A673 (cell line): ENCODE measurements around the gene RAB39B.

Experiments used
- EZH2 ChIP-seq: fragments of 200-600 bp; sonication (generic); IDR thresholded peaks from 2 replicates; pipeline ENCODE4 v1.6.1; 2017; ENCODE audit warnings: borderline replicate concordance, low read depth, mild to moderate bottlenecking, mixed read lengths, antibody characterized with exemption, low read length; ENCODE audit not compliant: poor library complexity, severe bottlenecking
- TF ChIP-seq, protein P1 (sequence below): fragments of 300-800, 200-600 bp; sonication (generic); conservative IDR thresholded peaks from 2 replicates; pipeline ENCODE4 v1.5.1; 2017; ENCODE audit warnings: low read depth, mild to moderate bottlenecking, antibody characterized with exemption, low read length, moderate library complexity, mixed read lengths

DNA sequence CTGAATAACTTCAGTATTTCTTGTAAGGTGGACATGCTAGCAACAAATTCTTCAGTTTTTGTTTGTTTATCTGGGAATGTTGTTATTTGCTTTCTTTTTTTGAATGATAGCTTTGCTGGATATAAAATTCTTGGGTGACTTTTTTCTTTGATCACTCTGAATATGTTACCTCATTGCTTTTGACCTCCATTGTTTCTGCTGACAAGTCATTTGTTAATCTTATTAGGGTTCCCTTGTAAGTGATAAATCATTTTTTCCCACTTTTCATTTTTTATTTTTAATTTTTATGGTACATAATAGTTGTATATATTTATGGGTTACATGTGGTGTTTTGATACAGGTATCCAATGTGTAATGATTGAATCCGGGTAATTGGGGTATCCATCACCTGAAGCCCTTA, 6.7 kb upstream of the RAB39B start:
- TF ChIP-seq, protein P1, sequence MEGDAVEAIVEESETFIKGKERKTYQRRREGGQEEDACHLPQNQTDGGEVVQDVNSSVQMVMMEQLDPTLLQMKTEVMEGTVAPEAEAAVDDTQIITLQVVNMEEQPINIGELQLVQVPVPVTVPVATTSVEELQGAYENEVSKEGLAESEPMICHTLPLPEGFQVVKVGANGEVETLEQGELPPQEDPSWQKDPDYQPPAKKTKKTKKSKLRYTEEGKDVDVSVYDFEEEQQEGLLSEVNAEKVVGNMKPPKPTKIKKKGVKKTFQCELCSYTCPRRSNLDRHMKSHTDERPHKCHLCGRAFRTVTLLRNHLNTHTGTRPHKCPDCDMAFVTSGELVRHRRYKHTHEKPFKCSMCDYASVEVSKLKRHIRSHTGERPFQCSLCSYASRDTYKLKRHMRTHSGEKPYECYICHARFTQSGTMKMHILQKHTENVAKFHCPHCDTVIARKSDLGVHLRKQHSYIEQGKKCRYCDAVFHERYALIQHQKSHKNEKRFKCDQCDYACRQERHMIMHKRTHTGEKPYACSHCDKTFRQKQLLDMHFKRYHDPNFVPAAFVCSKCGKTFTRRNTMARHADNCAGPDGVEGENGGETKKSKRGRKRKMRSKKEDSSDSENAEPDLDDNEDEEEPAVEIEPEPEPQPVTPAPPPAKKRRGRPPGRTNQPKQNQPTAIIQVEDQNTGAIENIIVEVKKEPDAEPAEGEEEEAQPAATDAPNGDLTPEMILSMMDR, result no peak
- no peak for TF ChIP-seq EZH2
